DOHH2 (cell line): ENCODE data around the gene SPOUT1.

ENCODE experiments used
- H3F3A ChIP-seq: fragments of 200-600 bp; sonication (generic), shearing (Covaris generic); 2 replicates; pipeline ENCODE4 v1.6.0; 2016; ENCODE audit warnings: antibody characterized with exemption, mild to moderate bottlenecking; ENCODE audit not compliant: control insufficient read depth, insufficient read depth
- H3K27ac ChIP-seq: fragments of 200-600 bp; sonication (generic); 2 replicates; pipeline ENCODE4 v1.5.1; 2014; ENCODE audit warnings: low read depth, mild to moderate bottlenecking, low read length, moderate library complexity
- H3K27me3 ChIP-seq: fragments of 200-600 bp; sonication (generic); 2 replicates; pipeline ENCODE4 v1.6.1; 2014; ENCODE audit warnings: mild to moderate bottlenecking, low read length, mixed read lengths; ENCODE audit not compliant: control insufficient read depth
- H3K36me3 ChIP-seq: fragments of 200-600 bp; sonication (generic); 2 replicates; pipeline ENCODE4 v1.6.1; 2014; ENCODE audit warnings: mild to moderate bottlenecking, low read length, moderate library complexity, mixed read lengths; ENCODE audit not compliant: control insufficient read depth
- H3K4me1 ChIP-seq: fragments of 200-600 bp; sonication (generic); 2 replicates; pipeline ENCODE4 v1.6.1; 2014; ENCODE audit warnings: mild to moderate bottlenecking, low read length, mixed read lengths; ENCODE audit not compliant: control insufficient read depth
- H3K4me2 ChIP-seq: fragments of 200-600 bp; sonication (generic); 2 replicates; pipeline ENCODE4 v1.6.0; 2014; ENCODE audit warnings: mild to moderate bottlenecking, low read length, moderate library complexity
- H3K4me3 ChIP-seq: fragments of 200-600 bp; sonication (generic); 2 replicates; pipeline ENCODE4 v1.5.1; 2014; ENCODE audit warnings: mild to moderate bottlenecking, low read length, mixed read lengths
- H3K79me2 ChIP-seq: fragments of 200-600 bp; sonication (generic); 2 replicates; pipeline ENCODE4 v1.6.1; 2014; ENCODE audit warnings: mild to moderate bottlenecking, low read length, mixed read lengths; ENCODE audit not compliant: control insufficient read depth
- H3K9me2 ChIP-seq: fragments of 200-600 bp; sonication (generic); replicated peaks from 2 replicates; pipeline ENCODE4 v1.6.1; 2014; ENCODE audit warnings: mild to moderate bottlenecking, low read length, mixed read lengths; ENCODE audit not compliant: control insufficient read depth
- H3K9me3 ChIP-seq: fragments of 200-600 bp; sonication (generic); 2 replicates; pipeline ENCODE4 v1.6.1; 2014; ENCODE audit warnings: antibody characterized with exemption, low read length, mixed read lengths; ENCODE audit not compliant: control insufficient read depth, insufficient read depth
- H4K20me1 ChIP-seq: fragments of 200-600 bp; sonication (generic); 2 replicates; pipeline ENCODE4 v1.6.0; 2014; ENCODE audit warnings: low read depth, mild to moderate bottlenecking, antibody characterized with exemption, low read length, moderate library complexity; ENCODE audit not compliant: control insufficient read depth, insufficient read depth
- EZH2phosphoT487 ChIP-seq: fragments of 200-600 bp; sonication (generic); IDR thresholded peaks from 2 replicates; pipeline ENCODE4 v1.6.1; 2017; ENCODE audit warnings: borderline replicate concordance, mild to moderate bottlenecking, antibody characterized with exemption, low read length, moderate library complexity, mixed read lengths
- TF ChIP-seq, protein P1 (sequence below): fragments of 200-600 bp; sonication (generic); IDR thresholded peaks from one replicate; pipeline ENCODE4 v1.5.1; 2014; ENCODE audit warnings: antibody characterized with exemption, mild to moderate bottlenecking, low read depth, low read length; ENCODE audit not compliant: poor library complexity, severe bottlenecking

The SPOUT1 gene

DNA sequence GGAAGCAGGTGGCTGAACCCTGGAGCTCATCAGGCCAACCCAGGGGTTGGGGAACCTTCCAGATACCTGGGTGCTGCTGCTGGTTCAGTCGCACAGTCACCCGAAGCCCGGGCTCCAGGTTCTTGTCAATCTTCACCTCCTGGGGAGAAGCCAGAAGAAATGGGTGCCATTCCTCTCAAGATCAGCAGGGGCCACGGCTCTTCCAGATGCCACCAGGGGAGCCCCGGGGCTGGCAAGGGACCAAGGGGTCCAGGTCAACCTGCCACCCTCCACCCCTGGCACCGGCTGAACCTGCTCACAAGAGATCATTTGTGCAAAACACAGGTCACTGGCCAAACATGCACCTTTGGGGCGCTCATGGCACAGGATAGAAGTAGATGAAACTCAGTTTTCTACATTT, 4.7 kb downstream of the SPOUT1 start:
- Histone ChIP-seq H3K4me3 (no peak overlapping the region), H3K9me2 (no peaks in the 10 kb centered on the region), H3K9me3 (no peaks in the 10 kb centered on the region), H3K79me2 (peaks cover 31% of the 10 kb centered on the region), H3K36me3 (peaks cover 80% of the 10 kb centered on the region), H3K4me2 (no peak overlapping the region), H3F3A (no peaks in the 10 kb centered on the region), H3K4me1 (peaks cover 14% of the 10 kb centered on the region), H3K27ac (no peak overlapping the region), H4K20me1 (no peaks in the 10 kb centered on the region), H3K27me3 (no peaks in the 10 kb centered on the region)
- TF ChIP-seq EZH2phosphoT487 = no peak

- no peaks in the 10 kb centered on the region for H3F3A ChIP-seq
- H3K4me2 ChIP-seq = no peak overlapping the region
- no peak overlapping the region for H3K4me3 ChIP-seq
- no peaks in the 10 kb centered on the region for H3K9me3 ChIP-seq
- H3K36me3 ChIP-seq = peaks cover 87% of the 10 kb centered on the region
- H3K9me2 ChIP-seq = no peaks in the 10 kb centered on the region
- H3K79me2 ChIP-seq = peaks cover 36% of the 10 kb centered on the region
- no peak overlapping the region for H3K27ac ChIP-seq
- H3K27me3 ChIP-seq = no peaks in the 10 kb centered on the region
- TF ChIP-seq, protein P1, sequence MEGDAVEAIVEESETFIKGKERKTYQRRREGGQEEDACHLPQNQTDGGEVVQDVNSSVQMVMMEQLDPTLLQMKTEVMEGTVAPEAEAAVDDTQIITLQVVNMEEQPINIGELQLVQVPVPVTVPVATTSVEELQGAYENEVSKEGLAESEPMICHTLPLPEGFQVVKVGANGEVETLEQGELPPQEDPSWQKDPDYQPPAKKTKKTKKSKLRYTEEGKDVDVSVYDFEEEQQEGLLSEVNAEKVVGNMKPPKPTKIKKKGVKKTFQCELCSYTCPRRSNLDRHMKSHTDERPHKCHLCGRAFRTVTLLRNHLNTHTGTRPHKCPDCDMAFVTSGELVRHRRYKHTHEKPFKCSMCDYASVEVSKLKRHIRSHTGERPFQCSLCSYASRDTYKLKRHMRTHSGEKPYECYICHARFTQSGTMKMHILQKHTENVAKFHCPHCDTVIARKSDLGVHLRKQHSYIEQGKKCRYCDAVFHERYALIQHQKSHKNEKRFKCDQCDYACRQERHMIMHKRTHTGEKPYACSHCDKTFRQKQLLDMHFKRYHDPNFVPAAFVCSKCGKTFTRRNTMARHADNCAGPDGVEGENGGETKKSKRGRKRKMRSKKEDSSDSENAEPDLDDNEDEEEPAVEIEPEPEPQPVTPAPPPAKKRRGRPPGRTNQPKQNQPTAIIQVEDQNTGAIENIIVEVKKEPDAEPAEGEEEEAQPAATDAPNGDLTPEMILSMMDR = no peak
- TF ChIP-seq EZH2phosphoT487 = no peak
- peaks cover 23% of the 10 kb centered on the region for H3K4me1 ChIP-seq
- H4K20me1 ChIP-seq = no peaks in the 10 kb centered on the region
Observed at GRCh38 chr9:128823903-128824406, 5.6 kb downstream of the SPOUT1 start.

DNA sequence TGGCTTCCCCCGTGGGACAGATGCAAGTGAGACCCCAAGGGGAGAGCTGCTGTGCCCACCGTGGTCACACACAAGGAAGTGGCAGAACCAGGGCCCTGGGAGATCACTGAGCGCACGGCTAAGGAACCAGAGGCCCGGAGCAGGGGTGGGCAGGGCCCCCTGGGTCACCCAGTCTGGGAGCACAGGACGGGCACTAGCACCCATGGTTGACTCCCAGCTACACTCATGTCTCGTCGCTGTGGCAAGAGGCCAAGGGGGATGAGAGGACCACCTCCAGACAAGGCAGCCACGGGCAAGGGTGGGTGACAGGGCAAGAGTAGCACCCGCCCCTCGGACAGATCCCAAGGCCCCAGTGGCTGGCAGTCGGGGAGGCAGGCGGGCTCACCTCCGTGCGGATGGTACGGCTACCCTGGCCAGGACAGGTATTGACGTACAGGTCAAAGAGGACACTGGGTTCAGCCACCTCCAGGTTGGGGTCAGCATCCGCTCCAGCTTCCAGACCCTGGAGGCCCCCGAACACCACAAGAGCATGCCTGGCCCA, 6.2 kb downstream of the SPOUT1 start:
- Histone ChIP-seq H4K20me1 (no peaks in the 10 kb centered on the region), H3K9me3 (no peaks in the 10 kb centered on the region), H3K27ac (no peak overlapping the region), H3K9me2 (no peaks in the 10 kb centered on the region), H3K4me1 (peaks cover 19% of the 10 kb centered on the region), H3K79me2 (peaks cover 33% of the 10 kb centered on the region), H3K4me3 (no peak overlapping the region), H3K4me2 (no peak overlapping the region), H3K36me3 (peaks cover 88% of the 10 kb centered on the region), H3K27me3 (no peaks in the 10 kb centered on the region), H3F3A (no peaks in the 10 kb centered on the region)
- TF ChIP-seq, protein P1 = no peak
- no peak for TF ChIP-seq EZH2phosphoT487

DNA sequence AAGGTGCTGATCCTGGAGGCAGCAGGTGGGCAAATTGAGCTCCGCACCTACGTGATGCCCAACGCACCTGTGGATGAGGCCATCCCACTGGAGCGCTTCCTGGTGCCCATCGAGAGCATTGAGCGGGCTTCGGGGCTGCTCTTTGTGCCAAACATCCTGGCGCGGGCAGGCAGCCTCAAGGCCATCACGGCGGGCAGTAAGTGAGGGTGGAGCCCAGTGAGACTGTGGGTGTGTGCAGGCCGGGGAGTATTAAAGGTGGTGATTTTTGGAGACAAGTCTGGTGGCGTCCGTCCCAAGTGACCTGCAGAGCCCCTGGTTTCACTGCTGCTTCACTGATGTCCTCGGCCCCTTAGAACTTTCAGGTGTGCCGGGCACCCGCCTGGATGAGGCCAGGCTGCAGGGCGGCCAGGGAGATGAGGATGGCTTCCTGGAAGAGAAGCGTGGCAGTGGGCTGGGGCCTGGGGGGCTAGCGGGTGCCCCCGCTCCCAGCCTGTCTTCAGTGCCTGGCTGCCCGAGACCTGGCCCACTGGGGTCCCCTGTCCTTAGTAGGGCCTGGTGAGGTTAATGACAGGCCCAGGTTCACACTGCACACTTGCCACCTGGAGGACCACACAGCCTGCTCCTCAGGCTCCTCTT, 7.1 kb downstream of the SPOUT1 start:
- no peak overlapping the region for H3K27ac ChIP-seq
- peaks cover 24% of the 10 kb centered on the region for H3K79me2 ChIP-seq
- H3F3A ChIP-seq = no peaks in the 10 kb centered on the region
- H3K36me3 ChIP-seq = peaks cover 81% of the 10 kb centered on the region
- H3K4me1 ChIP-seq = peaks cover 20% of the 10 kb centered on the region
- H3K4me2 ChIP-seq = no peak overlapping the region
- H3K9me3 ChIP-seq = no peaks in the 10 kb centered on the region
- H3K27me3 ChIP-seq = no peaks in the 10 kb centered on the region
- no peak overlapping the region for H3K4me3 ChIP-seq
- TF ChIP-seq, protein P1 = no peak
- TF ChIP-seq EZH2phosphoT487 = no peak
- no peaks in the 10 kb centered on the region for H4K20me1 ChIP-seq
- no peaks in the 10 kb centered on the region for H3K9me2 ChIP-seq
